Ishikawa (cell line): ENCODE results near the gene SCP2D1.

Experiments
- CEBPB ChIP-seq: IDR thresholded peaks from 2 replicates; pipeline ENCODE4 v1.6.1; 2012
- CREB1 ChIP-seq: IDR thresholded peaks from 2 replicates; pipeline ENCODE4 v1.6.1; 2012; ENCODE audit warnings: low read depth
- EGR1 ChIP-seq: IDR thresholded peaks from 2 replicates; pipeline ENCODE4 v1.6.1; 2012
- EP300 ChIP-seq: IDR thresholded peaks from 2 replicates; pipeline ENCODE4 v1.6.1; 2012; ENCODE audit warnings: borderline replicate concordance
- FOXM1 ChIP-seq: IDR thresholded peaks from 2 replicates; pipeline ENCODE4 v1.6.1; 2012; ENCODE audit warnings: low read depth, borderline replicate concordance
- NFIC ChIP-seq: IDR thresholded peaks from 2 replicates; pipeline ENCODE4 v1.6.1; 2012
- RAD21 ChIP-seq: IDR thresholded peaks from 2 replicates; pipeline ENCODE4 v1.6.1; 2012; ENCODE audit warnings: low read depth
- TAF1 ChIP-seq: IDR thresholded peaks from 2 replicates; pipeline ENCODE4 v1.6.1; 2012; ENCODE audit warnings: low read depth, mild to moderate bottlenecking
- TCF12 ChIP-seq: IDR thresholded peaks from 2 replicates; pipeline ENCODE4 v1.6.1; 2012; ENCODE audit warnings: low read depth
- TEAD4 ChIP-seq: IDR thresholded peaks from 2 replicates; pipeline ENCODE4 v1.6.1; 2012
- YY1 ChIP-seq: IDR thresholded peaks from 2 replicates; pipeline ENCODE4 v1.6.1; 2012; ENCODE audit warnings: low read depth
- ZBTB7A ChIP-seq: IDR thresholded peaks from 2 replicates; pipeline ENCODE4 v1.6.1; 2012; ENCODE audit warnings: low read depth
- TF ChIP-seq, protein P1 (sequence below): IDR thresholded peaks from 2 replicates; pipeline ENCODE4 v1.6.1; 2012
- TF ChIP-seq, protein P2 (sequence below): IDR thresholded peaks from 2 replicates; pipeline ENCODE4 v1.6.1; 2012; ENCODE audit warnings: low read depth, mild to moderate bottlenecking
- TF ChIP-seq, protein P3 (sequence below): IDR thresholded peaks from 2 replicates; pipeline ENCODE4 v1.6.1; 2012

The SCP2D1 gene

DNA sequence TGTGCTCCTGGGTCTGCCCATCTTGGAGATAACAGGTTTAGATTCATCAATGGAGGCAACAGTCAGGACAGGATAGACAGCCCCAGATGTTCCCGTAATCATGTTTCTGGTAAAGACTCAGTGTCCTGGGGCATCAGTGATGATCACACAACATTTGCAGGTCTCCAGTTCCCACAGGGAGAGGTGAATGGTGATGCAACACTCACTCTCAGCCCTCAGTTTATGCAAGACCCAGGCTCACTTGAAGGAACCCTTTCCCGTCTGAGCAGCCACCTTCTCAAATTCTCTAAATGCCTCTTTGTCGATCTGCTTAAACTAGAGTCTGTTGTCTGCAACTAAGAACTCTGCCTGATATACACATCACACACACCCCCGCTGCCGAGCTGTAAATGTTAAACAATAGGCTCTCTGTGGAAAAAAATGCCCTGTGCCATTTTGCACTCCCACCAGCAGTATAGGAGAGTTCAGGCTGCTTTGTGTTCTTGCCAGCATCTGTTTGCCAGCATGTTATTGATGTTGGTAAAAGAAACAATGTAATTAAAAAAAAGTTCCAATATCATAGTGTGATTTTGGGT lies 30.1 kb upstream of the SCP2D1 start:
- TF ChIP-seq CREB1, result no peak
- TF ChIP-seq, protein P1, sequence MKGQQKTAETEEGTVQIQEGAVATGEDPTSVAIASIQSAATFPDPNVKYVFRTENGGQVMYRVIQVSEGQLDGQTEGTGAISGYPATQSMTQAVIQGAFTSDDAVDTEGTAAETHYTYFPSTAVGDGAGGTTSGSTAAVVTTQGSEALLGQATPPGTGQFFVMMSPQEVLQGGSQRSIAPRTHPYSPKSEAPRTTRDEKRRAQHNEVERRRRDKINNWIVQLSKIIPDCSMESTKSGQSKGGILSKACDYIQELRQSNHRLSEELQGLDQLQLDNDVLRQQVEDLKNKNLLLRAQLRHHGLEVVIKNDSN, result no peak
- TF ChIP-seq, protein P2, sequence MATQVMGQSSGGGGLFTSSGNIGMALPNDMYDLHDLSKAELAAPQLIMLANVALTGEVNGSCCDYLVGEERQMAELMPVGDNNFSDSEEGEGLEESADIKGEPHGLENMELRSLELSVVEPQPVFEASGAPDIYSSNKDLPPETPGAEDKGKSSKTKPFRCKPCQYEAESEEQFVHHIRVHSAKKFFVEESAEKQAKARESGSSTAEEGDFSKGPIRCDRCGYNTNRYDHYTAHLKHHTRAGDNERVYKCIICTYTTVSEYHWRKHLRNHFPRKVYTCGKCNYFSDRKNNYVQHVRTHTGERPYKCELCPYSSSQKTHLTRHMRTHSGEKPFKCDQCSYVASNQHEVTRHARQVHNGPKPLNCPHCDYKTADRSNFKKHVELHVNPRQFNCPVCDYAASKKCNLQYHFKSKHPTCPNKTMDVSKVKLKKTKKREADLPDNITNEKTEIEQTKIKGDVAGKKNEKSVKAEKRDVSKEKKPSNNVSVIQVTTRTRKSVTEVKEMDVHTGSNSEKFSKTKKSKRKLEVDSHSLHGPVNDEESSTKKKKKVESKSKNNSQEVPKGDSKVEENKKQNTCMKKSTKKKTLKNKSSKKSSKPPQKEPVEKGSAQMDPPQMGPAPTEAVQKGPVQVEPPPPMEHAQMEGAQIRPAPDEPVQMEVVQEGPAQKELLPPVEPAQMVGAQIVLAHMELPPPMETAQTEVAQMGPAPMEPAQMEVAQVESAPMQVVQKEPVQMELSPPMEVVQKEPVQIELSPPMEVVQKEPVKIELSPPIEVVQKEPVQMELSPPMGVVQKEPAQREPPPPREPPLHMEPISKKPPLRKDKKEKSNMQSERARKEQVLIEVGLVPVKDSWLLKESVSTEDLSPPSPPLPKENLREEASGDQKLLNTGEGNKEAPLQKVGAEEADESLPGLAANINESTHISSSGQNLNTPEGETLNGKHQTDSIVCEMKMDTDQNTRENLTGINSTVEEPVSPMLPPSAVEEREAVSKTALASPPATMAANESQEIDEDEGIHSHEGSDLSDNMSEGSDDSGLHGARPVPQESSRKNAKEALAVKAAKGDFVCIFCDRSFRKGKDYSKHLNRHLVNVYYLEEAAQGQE, result no peak
- TF ChIP-seq TCF12, result no peak
- no peak for TF ChIP-seq EGR1
- no peak for TF ChIP-seq TEAD4
- no peak for TF ChIP-seq EP300
- no peak for TF ChIP-seq FOXM1

DNA sequence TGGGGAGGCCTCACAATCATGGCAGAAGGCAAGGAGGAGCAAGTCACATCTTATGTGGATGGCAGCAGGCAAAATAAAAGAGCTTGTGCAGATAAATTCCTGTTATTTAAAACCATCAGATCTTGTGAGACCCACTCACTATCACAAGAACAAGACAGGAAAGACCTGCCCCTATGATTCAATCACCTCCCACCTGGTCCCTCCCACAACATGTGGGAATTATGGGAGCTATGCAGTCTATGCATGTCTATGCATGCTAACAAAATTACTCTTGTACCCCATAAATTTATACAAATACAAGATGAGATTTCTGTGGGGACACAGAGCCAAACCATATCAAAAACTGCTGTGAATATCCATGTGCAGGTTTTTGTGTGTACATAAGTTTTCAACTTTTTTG lies 25.6 kb upstream of the SCP2D1 start:
- TF ChIP-seq, protein P1, result no peak
- no peak for TF ChIP-seq RAD21
- TF ChIP-seq TAF1, result no peak
- no peak for TF ChIP-seq EGR1
- TF ChIP-seq TEAD4, result no peak
- TF ChIP-seq, protein P3, sequence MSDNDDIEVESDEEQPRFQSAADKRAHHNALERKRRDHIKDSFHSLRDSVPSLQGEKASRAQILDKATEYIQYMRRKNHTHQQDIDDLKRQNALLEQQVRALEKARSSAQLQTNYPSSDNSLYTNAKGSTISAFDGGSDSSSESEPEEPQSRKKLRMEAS, result no peak
- no peak for TF ChIP-seq ZBTB7A
- TF ChIP-seq NFIC, result no peak
- TF ChIP-seq YY1, result no peak
- TF ChIP-seq EP300, result no peak
- TF ChIP-seq FOXM1, result no peak

DNA sequence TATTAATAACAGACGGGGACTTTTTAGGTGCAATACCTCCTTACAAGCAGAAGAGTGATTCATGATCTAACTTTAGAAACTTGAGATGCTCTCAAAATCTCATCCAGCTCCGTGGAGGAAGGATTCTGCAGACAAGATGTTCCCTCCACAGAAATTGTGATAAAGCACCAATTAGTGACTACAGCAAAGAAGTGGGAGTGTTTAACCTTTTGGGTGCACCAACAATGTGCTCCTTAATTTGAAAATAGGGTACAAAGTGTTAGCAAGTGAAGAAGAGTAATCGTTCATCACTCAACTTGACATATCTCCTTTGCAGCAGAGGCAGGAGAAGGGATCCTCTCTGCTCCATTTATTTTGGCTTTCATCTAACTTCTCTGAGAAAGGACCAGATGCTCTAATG lies 22.8 kb upstream of the SCP2D1 start:
- TF ChIP-seq, protein P3, result no peak
- TF ChIP-seq RAD21 (no peak), NFIC (no peak), CREB1 (no peak), ZBTB7A (no peak)

DNA sequence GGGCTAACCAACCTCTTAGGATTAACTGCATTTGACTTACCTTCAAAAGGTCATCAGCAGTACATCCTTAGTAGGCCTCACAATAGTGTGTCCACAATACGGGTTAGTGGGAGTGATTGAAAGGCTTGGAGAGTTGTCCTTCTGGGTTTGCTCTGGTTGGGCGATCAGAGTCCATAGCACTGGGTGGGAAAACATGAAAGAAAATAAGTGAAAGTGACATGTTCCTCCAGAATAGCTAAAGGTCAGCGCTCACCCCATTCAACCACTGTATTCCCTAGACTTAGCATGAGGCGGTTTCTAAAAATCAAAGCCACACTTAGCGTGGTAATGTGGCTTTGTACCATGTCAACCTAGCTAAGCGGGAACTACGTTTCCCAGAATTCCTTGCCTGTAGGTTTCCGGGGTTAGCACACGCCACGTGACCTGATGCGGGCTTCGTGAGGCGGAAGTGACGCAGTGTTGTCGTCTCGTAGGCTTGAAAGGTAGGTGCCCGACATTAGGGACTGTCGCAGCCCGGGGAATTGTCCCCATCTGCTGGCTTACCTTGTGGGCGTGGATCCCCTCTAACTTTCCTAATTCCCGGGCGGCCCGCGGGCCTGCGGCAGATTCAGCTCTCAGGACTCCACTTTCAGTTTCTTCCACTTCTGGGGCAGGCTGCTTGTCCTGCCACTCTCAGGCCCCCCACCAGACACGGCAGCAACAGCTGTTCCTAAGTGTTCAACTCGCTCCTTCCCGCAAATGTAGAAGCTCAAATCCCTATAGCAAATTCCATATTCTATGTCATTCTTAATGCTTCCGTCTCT lies 19.8 kb upstream of the SCP2D1 start:
- TF ChIP-seq ZBTB7A, result no peak
- no peak for TF ChIP-seq CEBPB
- TF ChIP-seq, protein P2, result no peak
- peak; percentile 72 for TF ChIP-seq YY1
- no peak for TF ChIP-seq NFIC
- no peak for TF ChIP-seq TCF12
- TF ChIP-seq FOXM1, result no peak
- TF ChIP-seq TAF1, result no peak
- TF ChIP-seq TEAD4, result no peak
- no peak for TF ChIP-seq EP300
- peak; percentile 88 for TF ChIP-seq CREB1
- no peak for TF ChIP-seq EGR1
- TF ChIP-seq, protein P1, result peak; percentile 100
- TF ChIP-seq, protein P3, result peak; percentile 70
- TF ChIP-seq RAD21, result peak; percentile 30; the same call in 1 of the 2 replicates

DNA sequence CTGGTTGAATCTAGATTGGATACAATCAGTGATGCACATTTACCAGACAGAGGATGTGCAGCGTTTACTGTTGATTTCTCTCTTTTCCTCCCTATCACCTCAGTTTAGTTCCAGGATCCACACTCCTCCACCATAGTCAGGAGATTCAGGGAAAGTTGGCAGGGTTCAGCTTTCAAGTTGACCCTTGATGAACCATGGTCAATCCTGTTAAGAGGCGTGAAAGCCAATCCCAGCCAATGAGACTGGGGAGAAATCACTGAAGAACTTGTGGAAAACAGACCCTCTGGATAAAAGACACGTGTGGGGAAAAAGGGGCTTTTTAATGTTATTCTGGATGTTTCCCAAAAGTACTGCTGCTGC lies 19.2 kb upstream of the SCP2D1 start:
- TF ChIP-seq FOXM1, result no peak
- TF ChIP-seq, protein P1, result no peak
- no peak for TF ChIP-seq YY1
- TF ChIP-seq ZBTB7A, result no peak
- no peak for TF ChIP-seq EGR1
